Heart left ventricle (tissue), 13 donors: Measurements from ENCODE around the gene TDRD10.

ENCODE experiments used
- POLR2A ChIP-seq, 2 donors: fragments of 450-650 bp; IDR thresholded peaks; one replicate each; pipeline ENCODE4 v1.6.1; 2017; ENCODE audit warnings: antibody characterized with exemption in 2 of 2, mild to moderate bottlenecking in 2 of 2, moderate library complexity in 2 of 2
- TF ChIP-seq, protein P1 (sequence below), 12 donors: fragments of 200-600 bp; sonication (generic) in 4 of 12; IDR thresholded peaks; one replicate each; pipeline versions ENCODE4 v1.5.0 to v1.8.0; 2018 to 2022; ENCODE audit warnings: antibody characterized with exemption in 12 of 12, mild to moderate bottlenecking in 5 of 12
- donor health status: ischemic (EF 13 %, LVEDD 7.1; RV severe dilation, severe dysfunction).
- donor health status: DM: no; HTN: yes; CAD: no.
- donor health status: DM: no; HTN: no; CAD: no.
- donor health status: ischemic (EF 25% LVEDD 6.9; RV normal size, moderate dysfunction).
- donor health status: ischemic (EF 25% LVEDD 5.7; RV mildly dilated, moderate dysfunction).
- donor health status: ischemic (EF 35%, LVEDD 5.7; RV mildly dilated, moderate dysfunction).
- donor health status: nonischemic (EF 11% LVEDD 7.7; RV severe dilation, severe dysfunction).
- donor health status: DM: yes; HTN: yes; CAD: no.
- donor health status: PGD.
- donor health status: ischemic (EF 29% LVEDD 5.4; RV normal size, mild dysfunction).
- donor health status: nonischemic (EF 23%, LVEDD 6.1; RV moderate dilation, normal function).

DNA sequence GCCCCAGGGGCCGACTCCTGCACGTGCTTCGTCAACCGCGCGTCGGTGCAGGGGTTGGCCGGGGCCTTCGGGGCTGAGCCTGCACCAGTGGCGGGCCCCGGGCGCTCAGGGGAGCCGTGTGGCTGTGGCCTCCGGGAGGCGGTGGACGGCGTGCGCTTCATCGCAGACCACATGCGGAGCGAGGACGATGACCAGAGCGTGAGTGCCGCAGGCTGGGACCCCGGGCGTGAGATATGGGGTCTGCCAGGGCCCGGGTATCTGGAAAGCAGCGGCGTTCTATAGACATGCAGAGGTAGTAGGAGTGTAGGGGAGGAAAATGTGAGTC, 69.9 kb downstream of the TDRD10 start:
- TF ChIP-seq, protein P1, sequence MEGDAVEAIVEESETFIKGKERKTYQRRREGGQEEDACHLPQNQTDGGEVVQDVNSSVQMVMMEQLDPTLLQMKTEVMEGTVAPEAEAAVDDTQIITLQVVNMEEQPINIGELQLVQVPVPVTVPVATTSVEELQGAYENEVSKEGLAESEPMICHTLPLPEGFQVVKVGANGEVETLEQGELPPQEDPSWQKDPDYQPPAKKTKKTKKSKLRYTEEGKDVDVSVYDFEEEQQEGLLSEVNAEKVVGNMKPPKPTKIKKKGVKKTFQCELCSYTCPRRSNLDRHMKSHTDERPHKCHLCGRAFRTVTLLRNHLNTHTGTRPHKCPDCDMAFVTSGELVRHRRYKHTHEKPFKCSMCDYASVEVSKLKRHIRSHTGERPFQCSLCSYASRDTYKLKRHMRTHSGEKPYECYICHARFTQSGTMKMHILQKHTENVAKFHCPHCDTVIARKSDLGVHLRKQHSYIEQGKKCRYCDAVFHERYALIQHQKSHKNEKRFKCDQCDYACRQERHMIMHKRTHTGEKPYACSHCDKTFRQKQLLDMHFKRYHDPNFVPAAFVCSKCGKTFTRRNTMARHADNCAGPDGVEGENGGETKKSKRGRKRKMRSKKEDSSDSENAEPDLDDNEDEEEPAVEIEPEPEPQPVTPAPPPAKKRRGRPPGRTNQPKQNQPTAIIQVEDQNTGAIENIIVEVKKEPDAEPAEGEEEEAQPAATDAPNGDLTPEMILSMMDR (IDR thresholded peaks at IDR 0.05), result no peak
- no peak for TF ChIP-seq POLR2A (IDR thresholded peaks at IDR 0.05)
